ENCODE measurements around the gene RMDN3. TPM values are rescaled to one million over a fixed set of nuclear protein-coding genes. Genes with fewer than 3 reads are reported as not detected.

Gene RMDN3
- total RNA-seq, 1 donor = 19.9 TPM

DNA sequence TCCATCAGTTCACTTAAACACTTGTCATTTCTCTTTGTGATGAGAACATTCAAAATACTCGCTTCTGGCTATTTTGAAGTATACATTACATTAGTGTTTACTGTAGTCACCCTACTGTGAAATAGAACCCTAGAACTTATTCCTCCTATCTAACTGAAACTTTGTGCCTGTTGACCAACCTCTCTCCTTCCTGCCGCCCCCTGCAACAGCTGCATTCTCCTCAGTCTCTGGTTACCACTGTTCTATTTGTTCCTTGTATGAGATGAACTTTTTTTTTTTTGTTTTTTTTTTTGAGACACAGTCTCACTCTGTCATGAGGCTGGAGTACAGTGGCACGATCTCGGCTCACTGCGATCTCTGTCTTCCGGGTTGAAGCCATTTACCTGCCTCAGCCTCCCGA lies 57.1 kb downstream of the RMDN3 start:
- DNase-seq (ENCODE audit: insufficient read length, low spot score, missing footprints) = no peak
- H3K4me2 ChIP-seq (ENCODE audit: insufficient read depth, low read length) = no peak overlapping the region
- no peaks in the 10 kb centered on the region for H3K27me3 ChIP-seq (ENCODE audit: insufficient read depth, low read length)
- no peak overlapping the region for H3K27ac ChIP-seq (ENCODE audit: low read depth, low read length)
- H3K4me3 ChIP-seq (ENCODE audit: insufficient read depth, low read length) = no peak overlapping the region
- H2AFZ ChIP-seq (ENCODE audit: low read length) = no peak overlapping the region
- H4K20me1 ChIP-seq (ENCODE audit: insufficient read depth, low read length) = no peaks in the 10 kb centered on the region
- no peaks in the 10 kb centered on the region for H3K9me3 ChIP-seq (ENCODE audit: low read depth, low read length)
- H3K36me3 ChIP-seq (ENCODE audit: insufficient read depth, low read length) = peaks cover 15% of the 10 kb centered on the region
- H3K79me2 ChIP-seq (ENCODE audit: insufficient read depth, low read length) = peaks cover 29% of the 10 kb centered on the region
- TF ChIP-seq, protein P1, sequence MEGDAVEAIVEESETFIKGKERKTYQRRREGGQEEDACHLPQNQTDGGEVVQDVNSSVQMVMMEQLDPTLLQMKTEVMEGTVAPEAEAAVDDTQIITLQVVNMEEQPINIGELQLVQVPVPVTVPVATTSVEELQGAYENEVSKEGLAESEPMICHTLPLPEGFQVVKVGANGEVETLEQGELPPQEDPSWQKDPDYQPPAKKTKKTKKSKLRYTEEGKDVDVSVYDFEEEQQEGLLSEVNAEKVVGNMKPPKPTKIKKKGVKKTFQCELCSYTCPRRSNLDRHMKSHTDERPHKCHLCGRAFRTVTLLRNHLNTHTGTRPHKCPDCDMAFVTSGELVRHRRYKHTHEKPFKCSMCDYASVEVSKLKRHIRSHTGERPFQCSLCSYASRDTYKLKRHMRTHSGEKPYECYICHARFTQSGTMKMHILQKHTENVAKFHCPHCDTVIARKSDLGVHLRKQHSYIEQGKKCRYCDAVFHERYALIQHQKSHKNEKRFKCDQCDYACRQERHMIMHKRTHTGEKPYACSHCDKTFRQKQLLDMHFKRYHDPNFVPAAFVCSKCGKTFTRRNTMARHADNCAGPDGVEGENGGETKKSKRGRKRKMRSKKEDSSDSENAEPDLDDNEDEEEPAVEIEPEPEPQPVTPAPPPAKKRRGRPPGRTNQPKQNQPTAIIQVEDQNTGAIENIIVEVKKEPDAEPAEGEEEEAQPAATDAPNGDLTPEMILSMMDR (IDR thresholded peaks at IDR 0.05; ENCODE audit: extremely low read depth, low read depth, low read length) = no peak
- peaks cover 15% of the 10 kb centered on the region for H3K4me1 ChIP-seq (ENCODE audit: insufficient read depth, low read length)

DNA sequence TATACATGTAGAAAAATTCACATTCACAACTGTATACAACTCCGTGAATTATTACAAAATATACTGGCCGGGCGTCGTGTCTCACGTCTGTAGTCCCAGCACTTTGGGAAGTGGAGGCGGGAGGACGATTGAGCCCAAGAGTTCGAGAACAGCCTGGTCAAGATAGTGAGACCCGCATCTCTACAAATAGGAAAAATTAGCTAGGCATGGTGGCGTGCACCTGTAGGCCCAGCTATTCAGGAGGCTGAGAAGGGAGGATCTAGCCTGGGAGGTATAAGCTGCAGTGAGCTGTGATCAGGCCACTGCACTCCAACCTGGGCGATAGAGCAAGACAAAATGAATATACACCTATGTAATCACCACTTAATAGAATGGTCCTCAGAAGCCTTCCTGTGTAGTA lies 58.8 kb downstream of the RMDN3 start:
- H3K36me3 ChIP-seq (ENCODE audit: insufficient read depth, low read length) = peaks cover 22% of the 10 kb centered on the region
- peak overlapping the region; percentile 86 for H3K4me2 ChIP-seq (ENCODE audit: insufficient read depth, low read length)
- H3K4me3 ChIP-seq (ENCODE audit: insufficient read depth, low read length) = peak overlapping the region; percentile 96
- H3K4me1 ChIP-seq (ENCODE audit: insufficient read depth, low read length) = peaks cover 15% of the 10 kb centered on the region
- DNase-seq (ENCODE audit: insufficient read length, low spot score, missing footprints) = no peak
- H3K9me3 ChIP-seq (ENCODE audit: low read depth, low read length) = no peaks in the 10 kb centered on the region
- peaks cover 29% of the 10 kb centered on the region for H3K79me2 ChIP-seq (ENCODE audit: insufficient read depth, low read length)
- TF ChIP-seq, protein P1 (IDR thresholded peaks at IDR 0.05; ENCODE audit: extremely low read depth, low read depth, low read length) = no peak
- peak overlapping the region; percentile 80 for H2AFZ ChIP-seq (ENCODE audit: low read length)
- H3K27ac ChIP-seq (ENCODE audit: low read depth, low read length) = peak overlapping the region; percentile 88
- no peaks in the 10 kb centered on the region for H4K20me1 ChIP-seq (ENCODE audit: insufficient read depth, low read length)
- no peaks in the 10 kb centered on the region for H3K27me3 ChIP-seq (ENCODE audit: insufficient read depth, low read length)

DNA sequence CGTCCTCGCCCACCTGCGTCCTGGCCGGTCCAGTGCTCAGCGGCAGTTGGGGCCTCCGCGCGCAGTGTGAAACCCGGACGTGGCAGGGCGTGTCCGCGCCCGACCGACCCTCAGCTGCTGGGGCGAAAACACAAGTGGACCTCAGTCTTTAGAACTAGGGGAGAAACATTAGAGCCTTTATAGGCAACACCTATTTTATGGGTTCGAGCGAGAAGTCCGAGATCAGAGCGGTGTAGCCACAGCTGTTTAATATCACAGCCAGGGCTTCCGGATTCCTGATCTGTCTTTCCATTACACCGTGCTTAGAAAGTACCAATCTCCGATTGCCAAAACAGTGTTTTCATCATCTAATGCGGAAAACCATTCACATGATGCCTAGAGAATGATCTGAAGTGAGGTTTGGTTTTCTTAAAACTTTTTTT lies 59.6 kb downstream of the RMDN3 start:
- peak; percentile 80 for DNase-seq (ENCODE audit: insufficient read length, low spot score, missing footprints)
- no peaks in the 10 kb centered on the region for H3K27me3 ChIP-seq (ENCODE audit: insufficient read depth, low read length)

DNA sequence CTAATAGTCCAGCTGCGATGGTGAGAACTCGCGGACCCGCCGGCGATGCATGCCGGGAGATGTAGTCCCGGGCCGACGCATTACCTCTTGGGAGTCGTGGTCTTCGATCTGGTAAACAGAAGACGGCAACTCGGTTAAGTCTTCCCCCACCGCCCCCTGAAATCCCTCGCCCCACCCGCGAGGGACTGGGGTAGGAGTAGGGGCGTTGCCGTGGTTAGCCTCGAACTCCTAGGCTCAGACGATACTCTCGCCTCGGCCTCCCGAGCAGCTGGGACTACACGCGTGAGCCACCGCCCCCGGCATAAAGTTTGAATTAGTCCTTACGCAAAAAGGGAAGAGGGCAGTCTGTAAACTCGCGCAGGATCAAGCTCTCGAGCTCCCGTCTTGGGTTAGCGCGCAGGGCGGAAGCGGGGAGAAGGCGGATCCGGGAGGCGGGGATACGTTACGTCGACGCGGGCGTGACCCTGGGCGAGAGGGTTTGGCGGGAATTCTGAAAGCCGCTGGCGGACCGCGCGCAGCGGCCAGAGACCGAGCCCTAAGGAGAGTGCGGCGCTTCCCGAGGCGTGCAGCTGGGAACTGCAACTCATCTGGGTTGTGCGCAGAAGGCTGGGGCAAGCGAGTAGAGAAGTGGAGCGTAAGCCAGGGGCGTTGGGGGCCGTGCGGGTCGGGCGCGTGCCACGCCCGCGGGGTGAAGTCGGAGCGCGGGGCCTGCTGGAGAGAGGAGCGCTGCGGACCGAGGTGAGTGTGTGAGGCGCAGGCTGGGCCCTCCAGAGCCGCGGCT lies 60.2 kb downstream of the RMDN3 start, which contains the start of gene RAD51:
Gene RAD51, plus strand, starts transcription at position 487 of the 781 bp plus-strand sequence. CDS start 3,585 bp downstream, outside the sequence.
- Histone ChIP-seq H3K9me3 (ENCODE audit: low read depth, low read length) (no peaks in the 10 kb centered on the region), H3K27ac (ENCODE audit: low read depth, low read length) (peak within 1 kb of the TSS; percentile 88), H2AFZ (ENCODE audit: low read length) (peak within 1 kb of the TSS; percentile 80), H4K20me1 (ENCODE audit: insufficient read depth, low read length) (no peaks in the 10 kb centered on the region), H3K4me1 (ENCODE audit: insufficient read depth, low read length) (peaks cover 15% of the 10 kb centered on the region), H3K4me2 (ENCODE audit: insufficient read depth, low read length) (peak within 1 kb of the TSS; percentile 86), H3K27me3 (ENCODE audit: insufficient read depth, low read length) (no peaks in the 10 kb centered on the region), H3K79me2 (ENCODE audit: insufficient read depth, low read length) (peaks cover 29% of the 10 kb centered on the region), H3K36me3 (ENCODE audit: insufficient read depth, low read length) (peaks cover 11% of the 10 kb centered on the region), H3K4me3 (ENCODE audit: insufficient read depth, low read length) (peak within 1 kb of the TSS; percentile 96)
- DNase-seq (ENCODE audit: insufficient read length, low spot score, missing footprints) = peak; percentile 99
- TF ChIP-seq, protein P1 (IDR thresholded peaks at IDR 0.05; ENCODE audit: extremely low read depth, low read depth, low read length) = no peak

More for the DNA sequence above, 59.6 kb downstream of the RMDN3 start:
- Histone ChIP-seq H3K79me2 (ENCODE audit: insufficient read depth, low read length) (peaks cover 29% of the 10 kb centered on the region), H3K4me1 (ENCODE audit: insufficient read depth, low read length) (peaks cover 15% of the 10 kb centered on the region), H3K27ac (ENCODE audit: low read depth, low read length) (peak overlapping the region; percentile 88), H3K36me3 (ENCODE audit: insufficient read depth, low read length) (peaks cover 17% of the 10 kb centered on the region), H3K9me3 (ENCODE audit: low read depth, low read length) (no peaks in the 10 kb centered on the region), H4K20me1 (ENCODE audit: insufficient read depth, low read length) (no peaks in the 10 kb centered on the region), H3K4me2 (ENCODE audit: insufficient read depth, low read length) (peak overlapping the region; percentile 86), H2AFZ (ENCODE audit: low read length) (peak overlapping the region; percentile 80), H3K4me3 (ENCODE audit: insufficient read depth, low read length) (peak overlapping the region; percentile 96)
- TF ChIP-seq, protein P1 (IDR thresholded peaks at IDR 0.05; ENCODE audit: extremely low read depth, low read depth, low read length) = no peak
